GM23338 (cell line): ENCODE data around the gene UGT1A3. TPM values are rescaled to one million over a fixed set of nuclear protein-coding genes. Genes with fewer than 3 reads are reported as not detected.

ENCODE experiments used
- ATAC-seq: fragments of 200-7000 bp; cut with Tn5 transposase; 3 replicates; pipeline ENCODE4 v1.9.1; 2020
- DNase-seq: peaks from one replicate; pipeline ENCODE4 v3.0.0-alpha.2; 2015; ENCODE audit warnings: low spot score
- H2AFZ ChIP-seq: fragments of 200-600 bp; sonication (generic); 2 replicates; pipeline ENCODE4 v1.8.0; 2016; ENCODE audit warnings: antibody characterized with exemption, mild to moderate bottlenecking, moderate library complexity
- H3F3A ChIP-seq: fragments of 200-600 bp; sonication (generic); replicated peaks from 2 replicates; pipeline ENCODE4 v1.8.0; 2017; ENCODE audit warnings: antibody characterized with exemption, mixed run types, low read depth
- H3K27ac ChIP-seq: fragments of 200-600 bp; sonication (generic); 2 replicates; pipeline ENCODE4 v1.6.1; 2016; ENCODE audit warnings: low read depth
- H3K27me3 ChIP-seq: fragments of 200-600 bp; sonication (generic); 2 replicates; pipeline ENCODE4 v1.8.0; 2016; ENCODE audit warnings: mild to moderate bottlenecking, mixed run types, moderate library complexity; ENCODE audit not compliant: insufficient read depth
- H3K36me3 ChIP-seq: fragments of 200-600 bp; sonication (generic); 2 replicates; pipeline ENCODE4 v1.8.0; 2016; ENCODE audit warnings: mild to moderate bottlenecking; ENCODE audit not compliant: insufficient read depth
- H3K4me1 ChIP-seq: fragments of 200-600 bp; sonication (generic); 2 replicates; pipeline ENCODE4 v1.8.0; 2016; ENCODE audit warnings: mild to moderate bottlenecking, moderate library complexity; ENCODE audit not compliant: insufficient read depth
- H3K4me2 ChIP-seq: fragments of 200-600 bp; sonication (generic); 2 replicates; pipeline ENCODE4 v1.7.1; 2017; ENCODE audit warnings: mixed run types
- H3K4me3 ChIP-seq: fragments of 200-600 bp; sonication (generic); 2 replicates; pipeline ENCODE4 v1.6.1; 2016; ENCODE audit warnings: mixed run types
- H3K79me2 ChIP-seq: fragments of 200-600 bp; sonication (generic); replicated peaks from 2 replicates; pipeline ENCODE4 v1.8.0; 2017; ENCODE audit warnings: mild to moderate bottlenecking; ENCODE audit not compliant: insufficient read depth
- H3K9me2 ChIP-seq: fragments of 200-600 bp; sonication (generic); 2 replicates; pipeline ENCODE4 v1.8.0; 2017; ENCODE audit not compliant: insufficient read depth
- H4K20me1 ChIP-seq: fragments of 200-600 bp; sonication (generic); replicated peaks from 2 replicates; pipeline ENCODE4 v1.8.0; 2017; ENCODE audit warnings: mild to moderate bottlenecking; ENCODE audit not compliant: insufficient read depth
- H3K27ac Mint-ChIP-seq: 2 replicates; pipeline ENCODE4 v1.8.0; 2020; ENCODE audit warnings: inconsistent platforms, mild to moderate bottlenecking, moderate library complexity, mixed read lengths
- H3K27me3 Mint-ChIP-seq: 3 replicates; pipeline ENCODE4 v1.8.0; 2022; ENCODE audit warnings: low read depth, mild to moderate bottlenecking, moderate library complexity, mixed read lengths, inconsistent platforms; ENCODE audit not compliant: insufficient read depth, poor library complexity
- H3K36me3 Mint-ChIP-seq: 3 replicates; pipeline ENCODE4 v1.8.0; 2021; ENCODE audit warnings: low read depth, mild to moderate bottlenecking, inconsistent platforms, moderate library complexity, mixed read lengths
- H3K4me1 Mint-ChIP-seq: 3 replicates; pipeline ENCODE4 v1.8.0; 2020; ENCODE audit warnings: mild to moderate bottlenecking, inconsistent platforms, mixed read lengths
- H3K4me3 Mint-ChIP-seq: 3 replicates; pipeline ENCODE4 v1.8.0; 2021; ENCODE audit warnings: moderate library complexity, mild to moderate bottlenecking, inconsistent platforms, mixed read lengths
- H3K9me3 Mint-ChIP-seq: 3 replicates; pipeline ENCODE4 v1.8.0; 2020; ENCODE audit warnings: moderate library complexity, mild to moderate bottlenecking, inconsistent platforms, mixed read lengths
- CTCF ChIP-seq, 2 experiments: fragments of 200-600 bp in 1 of 2; sonication (generic) in 1 of 2; conservative IDR thresholded peaks; 2 replicates each; pipeline versions ENCODE4 v1.5.1 to v1.6.1; 2016 to 2017; ENCODE audit warnings: antibody characterized with exemption in 2 of 2, low read depth in 2 of 2, mild to moderate bottlenecking in 2 of 2, moderate library complexity in 1 of 2
- EZH2 ChIP-seq: fragments of 200-600 bp; sonication (generic); IDR thresholded peaks from one replicate; pipeline ENCODE4 v1.8.0; 2017; ENCODE audit warnings: antibody characterized with exemption, mild to moderate bottlenecking, low read depth; ENCODE audit not compliant: unreplicated experiment
- EZH2phosphoT487 ChIP-seq: fragments of 200-600 bp; sonication (generic); IDR thresholded peaks from one replicate; pipeline ENCODE4 v1.8.1; 2018; ENCODE audit warnings: antibody characterized with exemption; ENCODE audit not compliant: unreplicated experiment
- JUNB ChIP-seq: IDR thresholded peaks from one replicate; pipeline ENCODE4 v1.6.1; 2016; ENCODE audit warnings: antibody characterized with exemption; ENCODE audit not compliant: unreplicated experiment
- NANOG ChIP-seq: IDR thresholded peaks from 2 replicates; pipeline ENCODE4 v1.6.1; 2016; ENCODE audit warnings: antibody characterized with exemption, borderline replicate concordance
- POLR2AphosphoS5 ChIP-seq: IDR thresholded peaks from 2 replicates; pipeline ENCODE4 v1.6.1; 2016; ENCODE audit warnings: antibody characterized with exemption, low read depth
- STAT1 ChIP-seq: IDR thresholded peaks from one replicate; pipeline ENCODE4 v1.6.1; 2016; ENCODE audit warnings: antibody characterized with exemption; ENCODE audit not compliant: unreplicated experiment
- ZNF114 ChIP-seq: fragments of 250-450 bp; sonication (Bioruptor Pico); IDR thresholded peaks from 2 replicates; pipeline ENCODE4 v1.5.0; 2020; ENCODE audit warnings: mild to moderate bottlenecking, moderate library complexity
- ZNF462 ChIP-seq: fragments of 250-450 bp; sonication (Bioruptor Pico); IDR thresholded peaks from 2 replicates; pipeline ENCODE4 v1.5.0; 2020; ENCODE audit warnings: mild to moderate bottlenecking, moderate library complexity
- polyA plus RNA-seq: library from polyadenylated mRNA; unstranded; fragments of >200 nt; fragmentation: Nextera tagmentation; extraction: Ambion mirVana; gene quantifications from 2 replicates; pipeline ENCODE4 v1.2.1, GENCODE V29; 2016
- total RNA-seq: library from RNA; depleted of rRNA; stranded (reverse); fragments of >200 nt; shearing (Covaris generic); gene quantifications from 2 replicates; pipeline ENCODE4 v1.2.3, GENCODE V29; 2014
- TF ChIP-seq, protein P1 (sequence below): IDR thresholded peaks from one replicate; pipeline ENCODE4 v1.6.1; 2018; ENCODE audit warnings: antibody characterized with exemption; ENCODE audit not compliant: unreplicated experiment
- TF ChIP-seq, protein P2 (sequence below): IDR thresholded peaks from 2 replicates; pipeline ENCODE4 v1.6.1; 2016; ENCODE audit warnings: antibody characterized with exemption

The UGT1A3 gene
- total and polyA plus RNA-seq, 2 experiments from 2014 or later: not detected

DNA sequence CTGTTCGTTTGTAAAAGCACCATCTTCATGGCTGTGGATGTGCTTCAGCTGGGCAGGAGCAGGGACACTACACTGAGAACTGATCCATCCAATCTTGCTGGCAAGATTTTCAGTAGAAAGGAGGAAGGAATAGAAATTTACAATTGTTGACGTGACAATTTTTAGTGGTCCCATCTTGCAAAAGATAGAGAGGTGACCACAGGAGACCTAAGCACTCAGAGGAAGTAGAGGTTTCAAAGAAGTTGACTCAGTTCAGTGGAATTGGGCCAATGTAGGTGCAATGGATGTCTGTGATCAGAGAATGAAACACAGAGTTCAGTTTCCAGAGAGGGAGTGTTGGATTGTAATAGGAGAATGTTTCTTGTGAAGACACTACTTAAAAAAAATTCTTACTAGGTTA lies 14.7 kb upstream of the UGT1A3 start (continued):
- TF ChIP-seq, protein P1, sequence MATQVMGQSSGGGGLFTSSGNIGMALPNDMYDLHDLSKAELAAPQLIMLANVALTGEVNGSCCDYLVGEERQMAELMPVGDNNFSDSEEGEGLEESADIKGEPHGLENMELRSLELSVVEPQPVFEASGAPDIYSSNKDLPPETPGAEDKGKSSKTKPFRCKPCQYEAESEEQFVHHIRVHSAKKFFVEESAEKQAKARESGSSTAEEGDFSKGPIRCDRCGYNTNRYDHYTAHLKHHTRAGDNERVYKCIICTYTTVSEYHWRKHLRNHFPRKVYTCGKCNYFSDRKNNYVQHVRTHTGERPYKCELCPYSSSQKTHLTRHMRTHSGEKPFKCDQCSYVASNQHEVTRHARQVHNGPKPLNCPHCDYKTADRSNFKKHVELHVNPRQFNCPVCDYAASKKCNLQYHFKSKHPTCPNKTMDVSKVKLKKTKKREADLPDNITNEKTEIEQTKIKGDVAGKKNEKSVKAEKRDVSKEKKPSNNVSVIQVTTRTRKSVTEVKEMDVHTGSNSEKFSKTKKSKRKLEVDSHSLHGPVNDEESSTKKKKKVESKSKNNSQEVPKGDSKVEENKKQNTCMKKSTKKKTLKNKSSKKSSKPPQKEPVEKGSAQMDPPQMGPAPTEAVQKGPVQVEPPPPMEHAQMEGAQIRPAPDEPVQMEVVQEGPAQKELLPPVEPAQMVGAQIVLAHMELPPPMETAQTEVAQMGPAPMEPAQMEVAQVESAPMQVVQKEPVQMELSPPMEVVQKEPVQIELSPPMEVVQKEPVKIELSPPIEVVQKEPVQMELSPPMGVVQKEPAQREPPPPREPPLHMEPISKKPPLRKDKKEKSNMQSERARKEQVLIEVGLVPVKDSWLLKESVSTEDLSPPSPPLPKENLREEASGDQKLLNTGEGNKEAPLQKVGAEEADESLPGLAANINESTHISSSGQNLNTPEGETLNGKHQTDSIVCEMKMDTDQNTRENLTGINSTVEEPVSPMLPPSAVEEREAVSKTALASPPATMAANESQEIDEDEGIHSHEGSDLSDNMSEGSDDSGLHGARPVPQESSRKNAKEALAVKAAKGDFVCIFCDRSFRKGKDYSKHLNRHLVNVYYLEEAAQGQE: no peak
- TF ChIP-seq POLR2AphosphoS5 (no peak), JUNB (no peak), ZNF114 (no peak)
- TF ChIP-seq, protein P2, sequence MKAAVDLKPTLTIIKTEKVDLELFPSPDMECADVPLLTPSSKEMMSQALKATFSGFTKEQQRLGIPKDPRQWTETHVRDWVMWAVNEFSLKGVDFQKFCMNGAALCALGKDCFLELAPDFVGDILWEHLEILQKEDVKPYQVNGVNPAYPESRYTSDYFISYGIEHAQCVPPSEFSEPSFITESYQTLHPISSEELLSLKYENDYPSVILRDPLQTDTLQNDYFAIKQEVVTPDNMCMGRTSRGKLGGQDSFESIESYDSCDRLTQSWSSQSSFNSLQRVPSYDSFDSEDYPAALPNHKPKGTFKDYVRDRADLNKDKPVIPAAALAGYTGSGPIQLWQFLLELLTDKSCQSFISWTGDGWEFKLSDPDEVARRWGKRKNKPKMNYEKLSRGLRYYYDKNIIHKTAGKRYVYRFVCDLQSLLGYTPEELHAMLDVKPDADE: no peak

DNA sequence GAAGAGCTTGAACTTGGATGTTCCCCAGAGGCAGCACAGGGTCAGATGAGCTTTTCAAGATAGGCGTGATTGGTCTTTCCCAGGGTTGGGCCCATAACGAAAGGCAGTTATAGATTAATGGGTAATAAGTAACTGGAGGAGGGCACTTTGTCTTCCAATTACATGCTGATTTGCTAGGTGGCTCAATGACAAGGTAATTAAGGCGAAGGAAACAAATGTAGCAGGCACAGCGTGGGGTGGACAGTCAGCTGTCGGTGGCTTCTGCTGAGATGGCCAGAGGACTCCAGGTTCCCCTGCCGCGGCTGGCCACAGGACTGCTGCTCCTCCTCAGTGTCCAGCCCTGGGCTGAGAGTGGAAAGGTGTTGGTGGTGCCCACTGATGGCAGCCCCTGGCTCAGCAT lies 10.3 kb upstream of the UGT1A3 start, which contains the start of gene UGT1A4:
Gene UGT1A4 (plus strand): TSS at position 185 of the 400 bp plus-strand sequence. CDS start 85 bp downstream, at position 270.
- TF ChIP-seq JUNB: no peak
- TF ChIP-seq, protein P2: no peak
- no peak for TF ChIP-seq CTCF (conservative IDR thresholded peaks at IDR 0.05; ENCODE audit: low read depth in 2 of 2)
- no peak for TF ChIP-seq EZH2phosphoT487
- no peak for TF ChIP-seq ZNF114
- TF ChIP-seq EZH2: no peak
- TF ChIP-seq POLR2AphosphoS5: no peak
- no peak for TF ChIP-seq STAT1
- TF ChIP-seq ZNF462 (CRISPR knock-in tag): no peak
- no peak for TF ChIP-seq NANOG
- Histone ChIP-seq H3K27me3 (no peaks in the 10 kb centered on the region), H4K20me1 (no peaks in the 10 kb centered on the region), H3K4me3 (no peak within 1 kb of the TSS), H3K4me2 (no peak within 1 kb of the TSS), H3K27ac (no peak within 1 kb of the TSS), H2AFZ (no peak within 1 kb of the TSS), H3K4me1 (no peaks in the 10 kb centered on the region), H3K79me2 (no peaks in the 10 kb centered on the region), H3K9me2 (no peaks in the 10 kb centered on the region), H3F3A (no peaks in the 10 kb centered on the region), H3K36me3 (no peaks in the 10 kb centered on the region)
- Mint-ChIP-seq H3K27ac (no peak within 1 kb of the TSS), H3K4me1 (no peaks in the 10 kb centered on the region), H3K36me3 (peaks cover 3% of the 10 kb centered on the region; the same call in 1 of the 3 replicates), H3K4me3 (no peak within 1 kb of the TSS), H3K9me3 (peaks cover 18% of the 10 kb centered on the region), H3K27me3 (peaks cover 7% of the 10 kb centered on the region)
- ATAC-seq (no peak), DNase-seq (no peak)
